Measurements from ENCODE around the gene CFAP119. TPM values are rescaled to one million over a fixed set of nuclear protein-coding genes. Genes with fewer than 3 reads are reported as not detected.
A peak's percentile ranks its signal among the peaks of the same experiment; 100 is the strongest.

CFAP119 gene
- total and polyA plus RNA-seq, 9 of the 15 experiments (the other 6 are each of a cell fraction or from before 2014, with no cell fraction given) = 5.5 to 33.7 (median 9.6) TPM

DNA sequence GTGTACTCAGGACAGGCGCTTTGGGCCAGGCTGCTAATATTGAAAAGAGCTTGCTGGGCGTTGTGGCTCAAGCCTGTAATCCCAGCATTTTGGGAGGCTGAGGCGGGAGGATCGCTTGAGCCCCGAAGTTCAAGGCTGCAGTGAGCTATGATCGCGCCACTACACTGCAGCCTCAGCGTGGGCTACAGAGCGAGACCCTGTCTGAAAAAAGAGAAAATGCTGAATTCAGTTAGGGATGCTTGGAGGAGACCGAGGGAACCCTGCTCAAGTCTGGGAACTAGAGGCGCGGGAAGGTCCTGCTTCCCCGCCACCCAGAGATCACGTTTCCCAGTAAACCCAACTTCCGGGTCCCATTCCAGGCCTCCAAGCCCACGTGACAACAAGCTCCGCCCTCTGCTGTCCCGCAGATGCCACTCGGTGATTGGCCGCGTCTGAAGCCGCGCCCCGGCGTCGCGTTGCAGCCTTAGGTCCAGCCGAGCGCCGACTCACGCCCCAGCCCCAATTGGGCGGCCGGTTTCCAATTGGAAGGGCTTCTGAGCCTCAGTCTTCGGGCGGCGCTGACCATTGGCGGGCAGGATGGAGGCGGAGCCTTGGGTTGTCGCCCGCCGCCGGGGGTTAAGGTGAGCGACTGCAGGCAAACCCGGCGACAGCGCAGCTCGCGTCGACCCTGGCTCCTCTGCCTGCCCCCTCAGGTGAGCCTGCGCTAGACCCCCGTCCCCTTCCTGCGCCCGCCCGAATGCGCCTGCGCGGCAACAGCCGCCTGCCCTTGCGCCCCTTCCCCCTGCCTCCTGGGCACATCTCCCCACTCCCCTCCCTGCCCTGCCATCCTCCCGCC is 13.8 kb downstream of the CFAP119 start, which contains the start of gene PHKG2 (continued):
- TF ChIP-seq, protein P1, sequence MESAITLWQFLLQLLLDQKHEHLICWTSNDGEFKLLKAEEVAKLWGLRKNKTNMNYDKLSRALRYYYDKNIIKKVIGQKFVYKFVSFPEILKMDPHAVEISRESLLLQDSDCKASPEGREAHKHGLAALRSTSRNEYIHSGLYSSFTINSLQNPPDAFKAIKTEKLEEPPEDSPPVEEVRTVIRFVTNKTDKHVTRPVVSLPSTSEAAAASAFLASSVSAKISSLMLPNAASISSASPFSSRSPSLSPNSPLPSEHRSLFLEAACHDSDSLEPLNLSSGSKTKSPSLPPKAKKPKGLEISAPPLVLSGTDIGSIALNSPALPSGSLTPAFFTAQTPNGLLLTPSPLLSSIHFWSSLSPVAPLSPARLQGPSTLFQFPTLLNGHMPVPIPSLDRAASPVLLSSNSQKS (CRISPR knock-in tag; IDR thresholded peaks at IDR 0.05) = no peak
- TF ChIP-seq KDM2B (CRISPR knock-in tag; IDR thresholded peaks at IDR 0.05) (no peak), NELFE (IDR thresholded peaks at IDR 0.05; ENCODE audit: insufficient read depth, insufficient read length) (no peak), MAFK (IDR thresholded peaks at IDR 0.05; ENCODE audit: low read length) (no peak), ZNF133 (CRISPR knock-in tag; IDR thresholded peaks at IDR 0.05) (no peak), ZFP1 (CRISPR knock-in tag; IDR thresholded peaks at IDR 0.05) (no peak), CBX1 (IDR thresholded peaks at IDR 0.05; ENCODE audit: low read depth) (0 out of 2 replicates have a peak, but pooled peaks have one; percentile 50), HSF4 (CRISPR knock-in tag; IDR thresholded peaks at IDR 0.05; ENCODE audit: borderline replicate concordance) (no peak), TBL1XR1 (IDR thresholded peaks at IDR 0.05; ENCODE audit: low read length in 2 of 2) (no peak), HDAC8 (tag; IDR thresholded peaks at IDR 0.05) (no peak), GATAD2A (IDR thresholded peaks at IDR 0.05) (no peak)
- TF ChIP-seq, protein P2, sequence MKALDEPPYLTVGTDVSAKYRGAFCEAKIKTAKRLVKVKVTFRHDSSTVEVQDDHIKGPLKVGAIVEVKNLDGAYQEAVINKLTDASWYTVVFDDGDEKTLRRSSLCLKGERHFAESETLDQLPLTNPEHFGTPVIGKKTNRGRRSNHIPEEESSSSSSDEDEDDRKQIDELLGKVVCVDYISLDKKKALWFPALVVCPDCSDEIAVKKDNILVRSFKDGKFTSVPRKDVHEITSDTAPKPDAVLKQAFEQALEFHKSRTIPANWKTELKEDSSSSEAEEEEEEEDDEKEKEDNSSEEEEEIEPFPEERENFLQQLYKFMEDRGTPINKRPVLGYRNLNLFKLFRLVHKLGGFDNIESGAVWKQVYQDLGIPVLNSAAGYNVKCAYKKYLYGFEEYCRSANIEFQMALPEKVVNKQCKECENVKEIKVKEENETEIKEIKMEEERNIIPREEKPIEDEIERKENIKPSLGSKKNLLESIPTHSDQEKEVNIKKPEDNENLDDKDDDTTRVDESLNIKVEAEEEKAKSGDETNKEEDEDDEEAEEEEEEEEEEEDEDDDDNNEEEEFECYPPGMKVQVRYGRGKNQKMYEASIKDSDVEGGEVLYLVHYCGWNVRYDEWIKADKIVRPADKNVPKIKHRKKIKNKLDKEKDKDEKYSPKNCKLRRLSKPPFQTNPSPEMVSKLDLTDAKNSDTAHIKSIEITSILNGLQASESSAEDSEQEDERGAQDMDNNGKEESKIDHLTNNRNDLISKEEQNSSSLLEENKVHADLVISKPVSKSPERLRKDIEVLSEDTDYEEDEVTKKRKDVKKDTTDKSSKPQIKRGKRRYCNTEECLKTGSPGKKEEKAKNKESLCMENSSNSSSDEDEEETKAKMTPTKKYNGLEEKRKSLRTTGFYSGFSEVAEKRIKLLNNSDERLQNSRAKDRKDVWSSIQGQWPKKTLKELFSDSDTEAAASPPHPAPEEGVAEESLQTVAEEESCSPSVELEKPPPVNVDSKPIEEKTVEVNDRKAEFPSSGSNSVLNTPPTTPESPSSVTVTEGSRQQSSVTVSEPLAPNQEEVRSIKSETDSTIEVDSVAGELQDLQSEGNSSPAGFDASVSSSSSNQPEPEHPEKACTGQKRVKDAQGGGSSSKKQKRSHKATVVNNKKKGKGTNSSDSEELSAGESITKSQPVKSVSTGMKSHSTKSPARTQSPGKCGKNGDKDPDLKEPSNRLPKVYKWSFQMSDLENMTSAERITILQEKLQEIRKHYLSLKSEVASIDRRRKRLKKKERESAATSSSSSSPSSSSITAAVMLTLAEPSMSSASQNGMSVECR (CRISPR knock-in tag; IDR thresholded peaks at IDR 0.05) = peak; percentile 56
- TF ChIP-seq, protein P3, sequence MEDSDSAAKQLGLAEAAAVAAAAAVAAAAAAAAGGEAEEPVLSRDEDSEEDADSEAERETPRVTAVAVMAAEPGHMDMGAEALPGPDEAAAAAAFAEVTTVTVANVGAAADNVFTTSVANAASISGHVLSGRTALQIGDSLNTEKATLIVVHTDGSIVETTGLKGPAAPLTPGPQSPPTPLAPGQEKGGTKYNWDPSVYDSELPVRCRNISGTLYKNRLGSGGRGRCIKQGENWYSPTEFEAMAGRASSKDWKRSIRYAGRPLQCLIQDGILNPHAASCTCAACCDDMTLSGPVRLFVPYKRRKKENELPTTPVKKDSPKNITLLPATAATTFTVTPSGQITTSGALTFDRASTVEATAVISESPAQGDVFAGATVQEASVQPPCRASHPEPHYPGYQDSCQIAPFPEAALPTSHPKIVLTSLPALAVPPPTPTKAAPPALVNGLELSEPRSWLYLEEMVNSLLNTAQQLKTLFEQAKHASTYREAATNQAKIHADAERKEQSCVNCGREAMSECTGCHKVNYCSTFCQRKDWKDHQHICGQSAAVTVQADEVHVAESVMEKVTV (CRISPR knock-in tag; IDR thresholded peaks at IDR 0.05) = no peak
- TF ChIP-seq, protein P4, sequence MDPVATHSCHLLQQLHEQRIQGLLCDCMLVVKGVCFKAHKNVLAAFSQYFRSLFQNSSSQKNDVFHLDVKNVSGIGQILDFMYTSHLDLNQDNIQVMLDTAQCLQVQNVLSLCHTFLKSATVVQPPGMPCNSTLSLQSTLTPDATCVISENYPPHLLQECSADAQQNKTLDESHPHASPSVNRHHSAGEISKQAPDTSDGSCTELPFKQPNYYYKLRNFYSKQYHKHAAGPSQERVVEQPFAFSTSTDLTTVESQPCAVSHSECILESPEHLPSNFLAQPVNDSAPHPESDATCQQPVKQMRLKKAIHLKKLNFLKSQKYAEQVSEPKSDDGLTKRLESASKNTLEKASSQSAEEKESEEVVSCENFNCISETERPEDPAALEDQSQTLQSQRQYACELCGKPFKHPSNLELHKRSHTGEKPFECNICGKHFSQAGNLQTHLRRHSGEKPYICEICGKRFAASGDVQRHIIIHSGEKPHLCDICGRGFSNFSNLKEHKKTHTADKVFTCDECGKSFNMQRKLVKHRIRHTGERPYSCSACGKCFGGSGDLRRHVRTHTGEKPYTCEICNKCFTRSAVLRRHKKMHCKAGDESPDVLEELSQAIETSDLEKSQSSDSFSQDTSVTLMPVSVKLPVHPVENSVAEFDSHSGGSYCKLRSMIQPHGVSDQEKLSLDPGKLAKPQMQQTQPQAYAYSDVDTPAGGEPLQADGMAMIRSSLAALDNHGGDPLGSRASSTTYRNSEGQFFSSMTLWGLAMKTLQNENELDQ (CRISPR knock-in tag; IDR thresholded peaks at IDR 0.05; ENCODE audit: borderline replicate concordance) = no peak
- TF ChIP-seq, protein P5, sequence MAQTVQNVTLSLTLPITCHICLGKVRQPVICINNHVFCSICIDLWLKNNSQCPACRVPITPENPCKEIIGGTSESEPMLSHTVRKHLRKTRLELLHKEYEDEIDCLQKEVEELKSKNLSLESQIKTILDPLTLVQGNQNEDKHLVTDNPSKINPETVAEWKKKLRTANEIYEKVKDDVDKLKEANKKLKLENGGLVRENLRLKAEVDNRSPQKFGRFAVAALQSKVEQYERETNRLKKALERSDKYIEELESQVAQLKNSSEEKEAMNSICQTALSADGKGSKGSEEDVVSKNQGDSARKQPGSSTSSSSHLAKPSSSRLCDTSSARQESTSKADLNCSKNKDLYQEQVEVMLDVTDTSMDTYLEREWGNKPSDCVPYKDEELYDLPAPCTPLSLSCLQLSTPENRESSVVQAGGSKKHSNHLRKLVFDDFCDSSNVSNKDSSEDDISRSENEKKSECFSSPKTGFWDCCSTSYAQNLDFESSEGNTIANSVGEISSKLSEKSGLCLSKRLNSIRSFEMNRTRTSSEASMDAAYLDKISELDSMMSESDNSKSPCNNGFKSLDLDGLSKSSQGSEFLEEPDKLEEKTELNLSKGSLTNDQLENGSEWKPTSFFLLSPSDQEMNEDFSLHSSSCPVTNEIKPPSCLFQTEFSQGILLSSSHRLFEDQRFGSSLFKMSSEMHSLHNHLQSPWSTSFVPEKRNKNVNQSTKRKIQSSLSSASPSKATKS (CRISPR knock-in tag; IDR thresholded peaks at IDR 0.05) = no peak

All from K562 (cell line).